ENCODE measurements around the gene MEX3A. TPM values are rescaled to one million over a fixed set of nuclear protein-coding genes. Genes with fewer than 3 reads are reported as not detected.

The MEX3A gene
- total RNA-seq, 1 donor from 2014 or later = 37.6 TPM

DNA sequence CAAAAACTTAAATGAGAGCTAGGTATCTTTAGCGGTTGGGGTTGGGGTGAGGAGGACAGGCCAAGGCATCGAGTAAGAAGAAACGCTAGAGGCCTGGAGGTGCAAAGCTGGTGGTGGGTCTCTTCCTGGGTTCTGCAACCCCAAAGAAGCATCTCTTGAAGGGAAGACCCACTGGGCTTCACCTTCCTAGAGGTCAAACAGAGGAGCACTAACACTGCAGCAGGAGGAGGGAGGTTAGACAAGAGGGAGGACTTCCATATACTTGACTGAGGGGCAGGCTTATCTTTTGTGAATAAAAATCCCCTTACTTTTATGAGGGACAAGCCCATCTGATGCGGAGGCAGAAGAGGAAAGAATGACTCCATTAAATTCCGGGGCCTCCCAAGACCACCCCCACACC is 2.5 kb downstream of the MEX3A start:
- H3K36me3 ChIP-seq (ENCODE audit: insufficient read depth, low read length) = peaks cover 2% of the 10 kb centered on the region
- Mint-ChIP-seq H3K27ac (ENCODE audit: unreplicated experiment) (peak overlapping the region; percentile 34), H3K4me1 (ENCODE audit: low read depth, unreplicated experiment) (peaks cover 40% of the 10 kb centered on the region), H3K27me3 (ENCODE audit: low read depth, unreplicated experiment) (no peaks in the 10 kb centered on the region), H3K9me3 (ENCODE audit: unreplicated experiment) (no peaks in the 10 kb centered on the region), H3K36me3 (ENCODE audit: low read depth, unreplicated experiment) (peaks cover 18% of the 10 kb centered on the region), H3K4me3 (ENCODE audit: unreplicated experiment) (peak overlapping the region; percentile 97)
- H3K27ac ChIP-seq (ENCODE audit: low read depth, low read length) = no peak overlapping the region
- H3K4me3 ChIP-seq (ENCODE audit: insufficient read depth, low read depth, low read length) = peak overlapping the region; percentile 91
- peaks cover 75% of the 10 kb centered on the region for H4K20me1 ChIP-seq (ENCODE audit: insufficient read depth, low read length)
- no peaks in the 10 kb centered on the region for H3K27me3 ChIP-seq (ENCODE audit: insufficient read depth, low read length)
- peak overlapping the region; percentile 94 for H3K9ac ChIP-seq (ENCODE audit: low read length)
- H3K4me2 ChIP-seq (ENCODE audit: low read length) = peak overlapping the region; percentile 94
- FAIRE-seq = no peak
- H3K79me2 ChIP-seq (ENCODE audit: insufficient read depth, low read length) = peaks cover 93% of the 10 kb centered on the region
- H3K9me3 ChIP-seq (ENCODE audit: insufficient read depth, low read depth, low read length) = no peaks in the 10 kb centered on the region
- DNase-seq (ENCODE audit: low read depth) = no peak
- H3K4me1 ChIP-seq (ENCODE audit: insufficient read depth, low read length) = peaks cover 37% of the 10 kb centered on the region
- no peak for TF ChIP-seq EZH2 (IDR thresholded peaks at IDR 0.05; ENCODE audit: insufficient read depth, low read length)
- TF ChIP-seq, protein P1, sequence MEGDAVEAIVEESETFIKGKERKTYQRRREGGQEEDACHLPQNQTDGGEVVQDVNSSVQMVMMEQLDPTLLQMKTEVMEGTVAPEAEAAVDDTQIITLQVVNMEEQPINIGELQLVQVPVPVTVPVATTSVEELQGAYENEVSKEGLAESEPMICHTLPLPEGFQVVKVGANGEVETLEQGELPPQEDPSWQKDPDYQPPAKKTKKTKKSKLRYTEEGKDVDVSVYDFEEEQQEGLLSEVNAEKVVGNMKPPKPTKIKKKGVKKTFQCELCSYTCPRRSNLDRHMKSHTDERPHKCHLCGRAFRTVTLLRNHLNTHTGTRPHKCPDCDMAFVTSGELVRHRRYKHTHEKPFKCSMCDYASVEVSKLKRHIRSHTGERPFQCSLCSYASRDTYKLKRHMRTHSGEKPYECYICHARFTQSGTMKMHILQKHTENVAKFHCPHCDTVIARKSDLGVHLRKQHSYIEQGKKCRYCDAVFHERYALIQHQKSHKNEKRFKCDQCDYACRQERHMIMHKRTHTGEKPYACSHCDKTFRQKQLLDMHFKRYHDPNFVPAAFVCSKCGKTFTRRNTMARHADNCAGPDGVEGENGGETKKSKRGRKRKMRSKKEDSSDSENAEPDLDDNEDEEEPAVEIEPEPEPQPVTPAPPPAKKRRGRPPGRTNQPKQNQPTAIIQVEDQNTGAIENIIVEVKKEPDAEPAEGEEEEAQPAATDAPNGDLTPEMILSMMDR (IDR thresholded peaks at IDR 0.05; ENCODE audit: insufficient read depth, low read depth, low read length) = no peak
- no peak overlapping the region for H2AFZ ChIP-seq (ENCODE audit: low read depth, low read length)

DNA sequence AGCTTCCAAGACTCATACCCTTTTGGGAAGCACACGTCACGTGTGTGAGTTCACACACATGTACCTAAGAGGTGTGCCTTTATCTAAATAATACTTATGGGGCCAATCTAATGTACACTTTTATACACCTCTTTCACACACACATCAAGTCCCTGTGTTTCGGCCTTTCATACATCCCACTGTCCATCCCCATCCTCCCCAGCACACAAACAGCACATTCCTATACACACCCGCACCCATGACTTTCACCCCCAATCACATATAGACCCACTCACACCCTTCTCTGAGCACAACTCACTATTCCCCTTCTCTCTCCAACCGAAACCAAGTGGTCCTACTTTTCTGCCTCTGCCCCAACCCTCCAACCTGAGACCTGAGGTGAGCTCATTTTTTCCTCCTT is 3.5 kb downstream of the MEX3A start:
- DNase-seq (ENCODE audit: low read depth) (no peak), FAIRE-seq (no peak)
- H3K79me2 ChIP-seq (ENCODE audit: insufficient read depth, low read length) = peaks cover 85% of the 10 kb centered on the region
- TF ChIP-seq, protein P1 (IDR thresholded peaks at IDR 0.05; ENCODE audit: insufficient read depth, low read depth, low read length) = no peak
- no peak for TF ChIP-seq EZH2 (IDR thresholded peaks at IDR 0.05; ENCODE audit: insufficient read depth, low read length)
- peak overlapping the region; percentile 52 for H3K9ac ChIP-seq (ENCODE audit: low read length)
- H3K9me3 ChIP-seq (ENCODE audit: insufficient read depth, low read depth, low read length) = no peaks in the 10 kb centered on the region
- peak overlapping the region; percentile 94 for H3K4me2 ChIP-seq (ENCODE audit: low read length)
- peaks cover 38% of the 10 kb centered on the region for H3K4me1 Mint-ChIP-seq (ENCODE audit: low read depth, unreplicated experiment)
- no peaks in the 10 kb centered on the region for H3K27me3 Mint-ChIP-seq (ENCODE audit: low read depth, unreplicated experiment)
- H3K36me3 Mint-ChIP-seq (ENCODE audit: low read depth, unreplicated experiment) = peaks cover 18% of the 10 kb centered on the region
- no peaks in the 10 kb centered on the region for H3K27me3 ChIP-seq (ENCODE audit: insufficient read depth, low read length)
- no peak overlapping the region for H3K27ac Mint-ChIP-seq (ENCODE audit: unreplicated experiment)
- H3K27ac ChIP-seq (ENCODE audit: low read depth, low read length) = no peak overlapping the region
- H3K4me3 ChIP-seq (ENCODE audit: insufficient read depth, low read depth, low read length) = no peak overlapping the region
- peaks cover 30% of the 10 kb centered on the region for H3K4me1 ChIP-seq (ENCODE audit: insufficient read depth, low read length)
- H3K36me3 ChIP-seq (ENCODE audit: insufficient read depth, low read length) = peaks cover 2% of the 10 kb centered on the region
- no peak overlapping the region for H2AFZ ChIP-seq (ENCODE audit: low read depth, low read length)
- peak overlapping the region; percentile 76 for H3K4me3 Mint-ChIP-seq (ENCODE audit: unreplicated experiment)
- H3K9me3 Mint-ChIP-seq (ENCODE audit: unreplicated experiment) = no peaks in the 10 kb centered on the region
- peaks cover 73% of the 10 kb centered on the region for H4K20me1 ChIP-seq (ENCODE audit: insufficient read depth, low read length)

DNA sequence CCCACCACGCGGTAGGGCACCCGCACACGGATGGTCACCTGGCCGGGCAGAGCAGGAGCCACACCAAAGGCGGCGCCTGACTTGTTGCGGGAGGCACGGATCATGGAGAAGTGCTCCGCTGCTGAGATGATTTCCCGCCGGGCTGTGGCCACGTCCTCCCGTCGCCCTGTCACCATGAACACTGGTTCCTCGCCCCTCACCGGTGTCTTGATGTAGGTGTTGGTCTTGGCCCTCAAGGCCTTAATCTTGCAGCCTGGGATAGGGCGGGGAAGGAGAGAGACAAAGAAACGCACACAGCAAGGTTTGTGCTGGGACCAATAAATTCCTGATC is 4.9 kb downstream of the MEX3A start:
- H3K4me3 Mint-ChIP-seq (ENCODE audit: unreplicated experiment) = no peak overlapping the region
- no peak overlapping the region for H3K4me3 ChIP-seq (ENCODE audit: insufficient read depth, low read depth, low read length)
- no peak for TF ChIP-seq EZH2 (IDR thresholded peaks at IDR 0.05; ENCODE audit: insufficient read depth, low read length)
- TF ChIP-seq, protein P1 (IDR thresholded peaks at IDR 0.05; ENCODE audit: insufficient read depth, low read depth, low read length) = no peak
- no peak overlapping the region for H3K27ac ChIP-seq (ENCODE audit: low read depth, low read length)
- no peaks in the 10 kb centered on the region for H3K9me3 Mint-ChIP-seq (ENCODE audit: unreplicated experiment)
- H3K27me3 ChIP-seq (ENCODE audit: insufficient read depth, low read length) = no peaks in the 10 kb centered on the region
- peaks cover 28% of the 10 kb centered on the region for H3K4me1 ChIP-seq (ENCODE audit: insufficient read depth, low read length)
- no peak overlapping the region for H3K9ac ChIP-seq (ENCODE audit: low read length)
- H3K9me3 ChIP-seq (ENCODE audit: insufficient read depth, low read depth, low read length) = no peaks in the 10 kb centered on the region
- H3K79me2 ChIP-seq (ENCODE audit: insufficient read depth, low read length) = peaks cover 74% of the 10 kb centered on the region
- peaks cover 20% of the 10 kb centered on the region for H3K36me3 Mint-ChIP-seq (ENCODE audit: low read depth, unreplicated experiment)
- H3K36me3 ChIP-seq (ENCODE audit: insufficient read depth, low read length) = peaks cover 7% of the 10 kb centered on the region
- H4K20me1 ChIP-seq (ENCODE audit: insufficient read depth, low read length) = peaks cover 82% of the 10 kb centered on the region
- FAIRE-seq (no peak), DNase-seq (ENCODE audit: low read depth) (no peak)
- no peaks in the 10 kb centered on the region for H3K27me3 Mint-ChIP-seq (ENCODE audit: low read depth, unreplicated experiment)
- H3K27ac Mint-ChIP-seq (ENCODE audit: unreplicated experiment) = no peak overlapping the region
- no peak overlapping the region for H2AFZ ChIP-seq (ENCODE audit: low read depth, low read length)
- H3K4me2 ChIP-seq (ENCODE audit: low read length) = peak overlapping the region; percentile 94
- H3K4me1 Mint-ChIP-seq (ENCODE audit: low read depth, unreplicated experiment) = peaks cover 44% of the 10 kb centered on the region

Data from astrocyte (in vitro differentiated cells and primary cell).